GM12878 (cell line): ENCODE results near the gene SRGAP1.

ENCODE experiments used
- CHD4 ChIP-seq: fragments of 200-600 bp; sonication (generic); IDR thresholded peaks from 2 replicates; pipeline ENCODE4 v1.6.1; 2016; ENCODE audit warnings: mild to moderate bottlenecking
- EP300 ChIP-seq, 2 experiments: fragments of 150-350 bp in 1 of 2; IDR thresholded peaks; 2 replicates each; pipeline ENCODE4 v1.6.1; 2011 to 2012; ENCODE audit warnings: low read depth in 2 of 2, low read length in 2 of 2, borderline replicate concordance in 1 of 2, improper control_type of control experiment in 1 of 2, inconsistent platforms in 1 of 2; ENCODE audit not compliant: control insufficient read depth in 1 of 2
- EZH2 ChIP-seq: IDR thresholded peaks from 2 replicates; pipeline ENCODE4 v1.6.1; 2012; ENCODE audit warnings: low read depth, mild to moderate bottlenecking, control low read depth, inconsistent platforms, low read length, borderline replicate concordance; ENCODE audit not compliant: control insufficient read depth

DNA sequence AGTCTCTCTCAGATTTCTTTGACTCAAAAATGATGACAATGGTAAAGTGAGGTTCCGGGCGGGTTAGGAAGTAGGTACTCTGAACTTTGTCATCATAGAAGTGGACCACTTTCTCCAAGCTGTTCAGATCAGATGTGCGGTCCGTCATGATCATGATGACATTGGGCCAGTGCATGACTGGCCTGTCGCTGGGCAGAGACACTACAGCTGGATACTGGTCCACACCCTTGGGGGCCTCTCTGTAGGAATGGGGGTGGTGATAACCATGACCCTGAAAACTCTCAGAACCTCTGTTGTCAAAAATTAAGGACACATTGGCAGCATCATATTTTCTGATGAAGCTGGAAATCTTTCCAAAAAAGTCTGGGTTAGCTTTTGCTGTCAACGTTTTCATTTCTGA is 349.4 kb downstream of the SRGAP1 start:
- no peak for TF ChIP-seq CHD4
- TF ChIP-seq EZH2, result no peak
- TF ChIP-seq EP300 (IDR thresholded peaks at IDR 0.05; ENCODE audit: borderline replicate concordance in 1 of 2, control insufficient read depth in 1 of 2, low read depth in 2 of 2, low read length in 2 of 2), result no peak
